HG02870 (cell line): Measurements from ENCODE around the gene CASP4.

Experiments used
- ATAC-seq: cut with Tn5 transposase; IDR thresholded peaks from one replicate; pipeline ENCODE4 v1.9.1; 2021; ENCODE audit warnings: mild to moderate bottlenecking, moderate library complexity; ENCODE audit not compliant: unreplicated experiment

Gene CASP4

DNA sequence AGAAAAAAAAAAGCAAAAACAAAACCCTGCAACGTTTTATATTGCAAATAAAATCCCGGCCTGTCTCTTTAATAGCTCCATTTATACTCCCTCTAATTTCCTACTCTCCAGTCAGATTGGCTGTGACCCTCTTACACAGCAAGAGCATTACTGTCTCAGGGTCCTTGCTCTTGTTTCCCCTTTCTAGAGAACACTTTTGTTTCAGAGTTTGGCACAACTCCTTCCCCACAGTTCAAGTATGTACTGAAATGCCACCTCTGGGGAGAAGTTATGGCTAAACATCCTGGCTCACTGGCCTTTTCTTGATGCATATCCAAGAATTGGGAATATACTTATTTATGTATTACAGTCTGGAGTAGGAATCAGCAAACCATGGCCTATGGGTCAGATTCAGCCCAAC, 72.7 kb downstream of the CASP4 start:
- no peak for ATAC-seq

DNA sequence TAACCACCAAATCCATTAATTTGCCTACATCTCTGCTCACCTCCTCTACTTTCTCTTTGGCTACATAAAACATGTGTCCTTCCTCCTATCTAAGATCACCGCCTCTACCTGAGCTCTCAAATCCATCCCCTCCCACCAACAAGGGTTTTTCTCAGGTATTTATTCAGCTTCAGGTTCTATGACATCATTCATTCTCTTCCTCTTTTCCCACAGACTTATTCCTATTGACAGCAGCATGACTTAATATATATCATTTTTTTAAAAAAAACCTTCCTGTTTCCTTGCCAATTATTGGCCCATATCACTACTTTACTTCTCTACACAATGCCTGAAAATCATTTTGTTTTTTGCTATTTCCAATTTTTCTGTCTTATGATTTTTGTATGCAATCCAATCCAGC, 74.5 kb downstream of the CASP4 start:
- no peak for ATAC-seq
